ENCODE measurements around the gene DES.
"Not testable (repeated sequence)": the region's sequence is repeated elsewhere in the genome, so short reads cannot be mapped to it uniquely, and the experiment has no call there.

DES gene

GRCh38 chr2:219418155-219419011 lies at the start of gene DES:
Gene DES (plus strand): TSS chr2:219418377. CDS start chr2:219418463, 86 bp downstream.
- ATAC-seq = no peak
- no peak for DNase-seq

GRCh38 chr2:219368690-219369191 lies 49.4 kb upstream of the DES start:
- DNase-seq (no peak), ATAC-seq (no peak)

GRCh38 chr2:219369447-219369861 lies 48.7 kb upstream of the DES start:
- no peak for DNase-seq
- ATAC-seq = no peak

- no peak for ATAC-seq
- no peak for DNase-seq
Observed at GRCh38 chr2:219378163-219378851, 39.9 kb upstream of the DES start.

- ATAC-seq = no peak
- no peak for DNase-seq
Observed at GRCh38 chr2:219380926-219381325, 37.3 kb upstream of the DES start.

GRCh38 chr2:219381448-219381847 lies 36.7 kb upstream of the DES start:
- DNase-seq (no peak), ATAC-seq (no peak)

- DNase-seq (no peak), ATAC-seq (no peak)
Observed at GRCh38 chr2:219384083-219384713, 34.0 kb upstream of the DES start.

- DNase-seq (no peak), ATAC-seq (no peak)
Observed at GRCh38 chr2:219384859-219385258, 33.3 kb upstream of the DES start.

- no peak for DNase-seq
- ATAC-seq = no peak
Observed at GRCh38 chr2:219385958-219386520, 32.1 kb upstream of the DES start.

- DNase-seq (no peak), ATAC-seq (no peak)
Observed at GRCh38 chr2:219386532-219387280, 31.5 kb upstream of the DES start.

GRCh38 chr2:219387306-219388120 lies 30.7 kb upstream of the DES start, which contains the start of gene DNPEP:
Gene DNPEP (minus strand): TSS chr2:219387912. CDS start chr2:219387794, 118 bp downstream.
- ATAC-seq (peak; percentile 63), DNase-seq (peak; percentile 97)

- DNase-seq = peak; percentile 100
- ATAC-seq = peak; percentile 85
Observed at GRCh38 chr2:219388121-219388906, 29.9 kb upstream of the DES start.

GRCh38 chr2:219388907-219389156 lies 29.3 kb upstream of the DES start:
- no peak for DNase-seq
- ATAC-seq = no peak

GRCh38 chr2:219392754-219393153 lies 25.4 kb upstream of the DES start:
- DNase-seq (no peak), ATAC-seq (no peak)

- ATAC-seq, DNase-seq: not testable (repeated sequence)
Observed at GRCh38 chr2:219395056-219395455, 23.1 kb upstream of the DES start.

- DNase-seq = no peak
Observed at GRCh38 chr2:219395609-219396008, 22.6 kb upstream of the DES start.

GRCh38 chr2:219396863-219397457 lies 21.2 kb upstream of the DES start:
- no peak for DNase-seq
- ATAC-seq = peak; percentile 23

More at GRCh38 chr2:219395609-219396008, 22.6 kb upstream of the DES start:
- no peak for ATAC-seq

GRCh38 chr2:219398721-219399363 lies 19.3 kb upstream of the DES start:
- ATAC-seq (no peak), DNase-seq (no peak)

Measured in stimulated activated naive CD8-positive, alpha-beta T cell treated with anti-CD3 and anti-CD28 coated beads, Interleukin-15, Interleukin-2, amounts not matched to agents 100 U/mL and 50 U/mL, for 24 hours (primary cell).